Stomach (tissue), 4 donors: ENCODE measurements around the gene SLC6A11.

Source experiments
- EP300 ChIP-seq: sonication (generic); formaldehyde crosslinking; IDR thresholded peaks from one replicate; pipeline ENCODE4 v1.6.1; 2017; ENCODE audit warnings: antibody characterized with exemption
- POLR2A ChIP-seq, 4 donors: fragments of 450-650 bp; IDR thresholded peaks; one replicate each; pipeline ENCODE4 v1.6.1; 2016; ENCODE audit warnings: antibody characterized with exemption in 4 of 4, control low read depth in 2 of 4, mild to moderate bottlenecking in 1 of 4, moderate library complexity in 1 of 4
- POLR2AphosphoS5 ChIP-seq, 3 donors: sonication (generic); formaldehyde crosslinking; IDR thresholded peaks; one replicate each; pipeline ENCODE4 v1.6.1; 2016; ENCODE audit warnings: antibody characterized with exemption in 3 of 3
- TF ChIP-seq, protein P1 (sequence below), 7 experiments: fragments of 450-650 bp in 4 of 7; fragments of 200-600 bp in 3 of 7; sonication (generic) in 3 of 7; IDR thresholded peaks; one replicate each; pipeline ENCODE4 v1.5.1; 2016 to 2019; ENCODE audit warnings: antibody characterized with exemption in 7 of 7, control low read depth in 2 of 7, mild to moderate bottlenecking in 1 of 7

DNA sequence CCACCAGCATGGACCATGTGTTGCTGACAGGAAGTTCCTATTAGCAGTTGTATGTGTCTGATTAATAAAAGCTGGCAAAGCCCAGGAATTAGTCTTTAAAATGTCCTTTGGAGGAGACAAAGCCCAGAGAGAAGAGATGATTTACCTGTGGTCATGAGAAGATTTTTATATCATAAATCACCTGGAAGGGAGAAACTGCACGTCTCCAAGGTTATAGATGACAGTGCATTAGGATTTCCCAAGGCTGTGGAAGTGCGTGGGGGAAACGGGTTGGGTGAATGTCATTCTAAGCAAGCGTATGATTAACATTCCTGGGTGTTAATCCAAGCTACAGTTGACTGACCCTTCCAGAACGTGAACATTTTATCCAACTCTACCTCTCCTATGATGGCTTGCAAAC is 76.6 kb downstream of the SLC6A11 start:
- no peak for TF ChIP-seq POLR2A (IDR thresholded peaks at IDR 0.05)
- TF ChIP-seq, protein P1, sequence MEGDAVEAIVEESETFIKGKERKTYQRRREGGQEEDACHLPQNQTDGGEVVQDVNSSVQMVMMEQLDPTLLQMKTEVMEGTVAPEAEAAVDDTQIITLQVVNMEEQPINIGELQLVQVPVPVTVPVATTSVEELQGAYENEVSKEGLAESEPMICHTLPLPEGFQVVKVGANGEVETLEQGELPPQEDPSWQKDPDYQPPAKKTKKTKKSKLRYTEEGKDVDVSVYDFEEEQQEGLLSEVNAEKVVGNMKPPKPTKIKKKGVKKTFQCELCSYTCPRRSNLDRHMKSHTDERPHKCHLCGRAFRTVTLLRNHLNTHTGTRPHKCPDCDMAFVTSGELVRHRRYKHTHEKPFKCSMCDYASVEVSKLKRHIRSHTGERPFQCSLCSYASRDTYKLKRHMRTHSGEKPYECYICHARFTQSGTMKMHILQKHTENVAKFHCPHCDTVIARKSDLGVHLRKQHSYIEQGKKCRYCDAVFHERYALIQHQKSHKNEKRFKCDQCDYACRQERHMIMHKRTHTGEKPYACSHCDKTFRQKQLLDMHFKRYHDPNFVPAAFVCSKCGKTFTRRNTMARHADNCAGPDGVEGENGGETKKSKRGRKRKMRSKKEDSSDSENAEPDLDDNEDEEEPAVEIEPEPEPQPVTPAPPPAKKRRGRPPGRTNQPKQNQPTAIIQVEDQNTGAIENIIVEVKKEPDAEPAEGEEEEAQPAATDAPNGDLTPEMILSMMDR (IDR thresholded peaks at IDR 0.05), result no peak
- TF ChIP-seq POLR2AphosphoS5 (IDR thresholded peaks at IDR 0.05), result no peak
- no peak for TF ChIP-seq EP300
